ENCODE measurements around the gene AURKAIP1. TPM values are rescaled to one million over a fixed set of nuclear protein-coding genes. Genes with fewer than 3 reads are reported as not detected.

The AURKAIP1 gene
- total RNA-seq, 1 experiment from 2014 or later = 196 TPM

GRCh38 chr1:1374589-1374928 is 448 bp downstream of the AURKAIP1 start:
- Histone ChIP-seq H2BK15ac (ENCODE audit: low read depth, low read length) (no peak overlapping the region), H3T11ph (ENCODE audit: low read length) (no peak overlapping the region), H3K23ac (ENCODE audit: insufficient read length, low read depth, low read length) (no peak overlapping the region), H3K14ac (ENCODE audit: insufficient read depth, low read length) (0 out of 2 replicates have a peak overlapping the region, but pooled peaks have one; percentile 43), H2BK120ac (ENCODE audit: low read depth, low read length, poor library complexity, severe bottlenecking) (no peak overlapping the region), H4K8ac (replicated peaks; ENCODE audit: insufficient read length, low read depth, low read length) (no peak overlapping the region), H2BK12ac (ENCODE audit: insufficient read length, low read depth, low read length) (no peak overlapping the region), H2AK5ac (ENCODE audit: insufficient read length, low read length) (no peak overlapping the region), H3K27ac (ENCODE audit: insufficient read length, low read depth, low read length) (no peak overlapping the region), H3K56ac (ENCODE audit: insufficient read length, low read depth, low read length) (no peak overlapping the region), H2BK5ac (ENCODE audit: insufficient read length, low read length) (no peak overlapping the region), H4K5ac (ENCODE audit: insufficient read length, low read depth, low read length) (no peak overlapping the region), H4K20me1 (ENCODE audit: control insufficient read depth, insufficient read depth, insufficient read length) (no peaks in the 10 kb centered on the region), H4K91ac (ENCODE audit: insufficient read length, low read depth, low read length) (no peak overlapping the region), H3K27me3 (ENCODE audit: insufficient read depth, low read length) (no peaks in the 10 kb centered on the region), H3K9ac (ENCODE audit: extremely low read depth, insufficient read length, low read length) (peak overlapping the region; percentile 92), H3K4me1 (ENCODE audit: insufficient read depth, low read length) (no peaks in the 10 kb centered on the region; the same call in 1 of the 2 replicates), H2AFZ (ENCODE audit: low read length) (no peak overlapping the region), H3K4ac (ENCODE audit: low read depth, low read length) (no peak overlapping the region), H2BK20ac (ENCODE audit: low read depth, low read length, poor library complexity, severe bottlenecking) (no peak overlapping the region), H3K79me2 (ENCODE audit: insufficient read depth, low read length) (peaks cover 4% of the 10 kb centered on the region; the same call in 1 of the 2 replicates), H3K9me3 (ENCODE audit: control insufficient read depth, low read depth, low read length) (no peaks in the 10 kb centered on the region), H3K23me2 (ENCODE audit: insufficient read length, low read depth, low read length, poor library complexity, severe bottlenecking) (peaks cover 10% of the 10 kb centered on the region), H3K18ac (ENCODE audit: insufficient read length, low read depth, low read length) (peak overlapping the region; percentile 21), H3K79me1 (ENCODE audit: insufficient read depth, low read depth, low read length, poor library complexity, severe bottlenecking) (peaks cover 13% of the 10 kb centered on the region), H3K4me2 (ENCODE audit: insufficient read depth, insufficient read length, low read length) (peak overlapping the region; percentile 94)
- TF ChIP-seq CTCF (conservative IDR thresholded peaks at IDR 0.05) = no peak
- Mint-ChIP-seq H3K36me3 (ENCODE audit: insufficient read depth in 1 of 3, low read depth in 3 of 3) (peaks cover 6 to 20% (median 12%) of the 10 kb centered on the region in 3 experiments), H3K27me3 (ENCODE audit: low read depth) (no peaks in the 10 kb centered on the region), H3K4me3 (peak overlapping the region; percentile 83 to 88), H3K4me1 (peaks cover 5 to 10% of the 10 kb centered on the region in 2 experiments), H3K27ac (peak overlapping the region; percentile 10 to 61 (median 27); a peak in 3 of 7 replicates), H3K9me3 (no peaks in the 10 kb centered on the region)
- no peak for DNase-seq
- WGBS (ENCODE audit: extremely low coverage, insufficient read length, low lambda C conversion rate) = no CpG with 5 or more reads among the region's 24 CpGs

All from H9 (cell line).